ENCODE data around the gene NPC2. TPM values are rescaled to one million over a fixed set of nuclear protein-coding genes. Genes with fewer than 3 reads are reported as not detected.

NPC2 gene
- total RNA-seq (2022; extraction: Qiagen RNA extraction; ENCODE audit: low read depth), result 233 to 309 TPM (median 244 TPM) in 5 replicates

GRCh38 chr14:74492776-74493342 is at the start of gene NPC2:
TSS of gene NPC2 (minus strand) at chr14:74493305. CDS start at chr14:74493274, 31 bp downstream.

GRCh38 chr14:74493343-74494261 is 497 bp upstream of the NPC2 start, which contains the start of gene ISCA2:
TSS of gene ISCA2 (plus strand) at chr14:74493765. CDS start at chr14:74493775, 10 bp downstream.

Other genes starting within 250 kb of the NPC2 start
- 30.1 to 33.2 TPM (median 33.0 TPM) in 5 replicates for gene ABCD4, start 190.4 kb downstream of the NPC2 start, total RNA-seq (2022; extraction: Qiagen RNA extraction; ENCODE audit: low read depth)
- not detected in 5 replicates for gene VRTN, start 144.8 kb downstream of the NPC2 start, total RNA-seq (2022; extraction: Qiagen RNA extraction; ENCODE audit: low read depth)
- not detected in 5 replicates for gene SYNDIG1L, start 67.1 kb downstream of the NPC2 start, total RNA-seq (2022; extraction: Qiagen RNA extraction; ENCODE audit: low read depth)
- gene ISCA2, start 460 bp upstream of the NPC2 start, total RNA-seq (2022; extraction: Qiagen RNA extraction; ENCODE audit: low read depth), result 34.7 to 47.7 TPM (median 39.5 TPM) in 5 replicates
- 8.0 to 14.0 TPM (median 10.1 TPM) in 5 replicates for gene LTBP2, start 118.9 kb upstream of the NPC2 start, total RNA-seq (2022; extraction: Qiagen RNA extraction; ENCODE audit: low read depth)
- gene AREL1, start 219.8 kb upstream of the NPC2 start, total RNA-seq (2022; extraction: Qiagen RNA extraction; ENCODE audit: low read depth), result 20.7 to 26.5 TPM (median 25.8 TPM) in 5 replicates
- 38.6 to 73.8 TPM (median 50.3 TPM) in 5 replicates for gene FCF1, start 219.8 kb upstream of the NPC2 start, total RNA-seq (2022; extraction: Qiagen RNA extraction; ENCODE audit: low read depth)